Lung (tissue), 12 donors: ENCODE measurements around the gene FAM217A. TPM values are rescaled to one million over a fixed set of nuclear protein-coding genes. Genes with fewer than 3 reads are reported as not detected.

ENCODE experiments used
- ATAC-seq: fragments of 200-7000 bp; cut with Tn5 transposase; one replicate; pipeline ENCODE4 v1.9.1; 2020; ENCODE audit warnings: moderate number of reproducible peaks; ENCODE audit not compliant: insufficient read depth, low FRiP score
- DNase-seq, 3 donors: peaks; one replicate each; pipeline ENCODE4 v3.0.0-alpha.2; 2013 to 2017
- H3K27ac ChIP-seq, 2 donors: one replicate each; pipeline ENCODE4 v1.5.1; 2013; ENCODE audit warnings: mild to moderate bottlenecking in 2 of 2, moderate library complexity in 2 of 2, control low read depth in 1 of 2, inconsistent platforms in 1 of 2, low read depth in 1 of 2, low read length in 1 of 2
- H3K27me3 ChIP-seq, 3 donors: one replicate each; pipeline ENCODE4 v1.5.1; 2013; ENCODE audit warnings: low read length in 2 of 3; ENCODE audit not compliant: control insufficient read depth in 3 of 3, insufficient read depth in 3 of 3
- H3K36me3 ChIP-seq, 4 donors: one replicate each; pipeline ENCODE4 v1.5.1; 2013; ENCODE audit warnings: low read length in 4 of 4, mild to moderate bottlenecking in 1 of 4, moderate library complexity in 1 of 4; ENCODE audit not compliant: control insufficient read depth in 4 of 4, insufficient read depth in 4 of 4
- H3K4me1 ChIP-seq, 5 donors: one replicate each; pipeline ENCODE4 v1.5.1; 2013; ENCODE audit warnings: low read length in 5 of 5, mild to moderate bottlenecking in 2 of 5, moderate library complexity in 1 of 5; ENCODE audit not compliant: control insufficient read depth in 5 of 5, insufficient read depth in 5 of 5
- H3K4me3 ChIP-seq: one replicate; pipeline ENCODE4 v1.5.1; 2013; ENCODE audit warnings: mild to moderate bottlenecking, control low read depth, moderate library complexity
- H3K9ac ChIP-seq, 2 donors: one replicate each; pipeline ENCODE4 v1.5.1; 2013; ENCODE audit warnings: low read length in 2 of 2, control low read depth in 1 of 2; ENCODE audit not compliant: insufficient read depth in 1 of 2
- H3K9me3 ChIP-seq, 4 donors: one replicate each; pipeline ENCODE4 v1.5.1; 2013; ENCODE audit warnings: low read length in 3 of 4, mild to moderate bottlenecking in 1 of 4, moderate library complexity in 1 of 4; ENCODE audit not compliant: control insufficient read depth in 4 of 4, insufficient read depth in 3 of 4
- WGBS, 2 donors: extraction: QIAGEN DNeasy Blood & Tissue Kit; methylation state at CpG; one replicate each; pipeline ENCODE4 v1.1.7; 2013; 5-methylcytosine and 5-hydroxymethylcytosine counted together
- polyA plus RNA-seq, 2 donors: library from polyadenylated mRNA; stranded (reverse); fragments of 200-250 nt; gene quantifications; one replicate each; pipeline ENCODE4 v1.2.1, GENCODE V29; 2013
- total RNA-seq, 2 donors: library from RNA; depleted of rRNA in 1 of 2; stranded (reverse); fragments of >200 nt in 1 of 2; gene quantifications; one replicate each; pipeline ENCODE4 v1.2.1, GENCODE V29; 2014 to 2021
- TF ChIP-seq, protein P1 (sequence below): IDR thresholded peaks from 2 replicates; pipeline ENCODE4 v1.5.1; 2012; ENCODE audit warnings: mild to moderate bottlenecking; ENCODE audit errors: control extremely low read depth, extremely low read depth
- donor health status: control.
- donor health status: control.
- donor health status: Bipolar disorder and iron deficiency.
- donor health status: healthy.
- donor health status: DM: yes; HTN: yes; CAD: no.

The FAM217A gene
- total and polyA plus RNA-seq, 4 donors: not detected

DNA sequence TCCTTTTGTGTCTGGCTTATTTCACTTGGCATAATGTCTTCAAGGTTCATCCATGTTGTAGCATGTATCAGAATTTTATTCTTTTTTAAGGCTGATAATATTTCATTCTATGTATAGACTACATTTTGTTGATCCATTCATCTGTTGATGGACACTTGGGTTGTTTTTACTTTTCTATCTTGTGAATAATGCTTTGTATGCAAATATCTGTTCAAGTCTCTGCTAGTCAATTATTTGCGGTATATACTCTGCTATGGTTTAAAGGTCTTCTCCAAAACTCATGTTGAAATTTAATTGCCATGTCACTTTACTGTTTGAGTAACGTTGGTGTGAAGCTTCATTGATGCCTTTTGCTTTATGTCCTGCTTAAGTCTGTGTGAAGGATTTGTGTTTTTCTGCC lies 28.9 kb upstream of the FAM217A start:
- H3K36me3 ChIP-seq: no peaks in the 10 kb centered on the region
- H3K4me1 ChIP-seq: peaks cover 0 to 6% (median 0%) of the 10 kb centered on the region in 5 donors
- no peak overlapping the region for H3K4me3 ChIP-seq
- H3K9me3 ChIP-seq: peaks cover 0 to 6% (median 3%) of the 10 kb centered on the region in 4 donors
- H3K9ac ChIP-seq: no peak overlapping the region
- TF ChIP-seq, protein P1, sequence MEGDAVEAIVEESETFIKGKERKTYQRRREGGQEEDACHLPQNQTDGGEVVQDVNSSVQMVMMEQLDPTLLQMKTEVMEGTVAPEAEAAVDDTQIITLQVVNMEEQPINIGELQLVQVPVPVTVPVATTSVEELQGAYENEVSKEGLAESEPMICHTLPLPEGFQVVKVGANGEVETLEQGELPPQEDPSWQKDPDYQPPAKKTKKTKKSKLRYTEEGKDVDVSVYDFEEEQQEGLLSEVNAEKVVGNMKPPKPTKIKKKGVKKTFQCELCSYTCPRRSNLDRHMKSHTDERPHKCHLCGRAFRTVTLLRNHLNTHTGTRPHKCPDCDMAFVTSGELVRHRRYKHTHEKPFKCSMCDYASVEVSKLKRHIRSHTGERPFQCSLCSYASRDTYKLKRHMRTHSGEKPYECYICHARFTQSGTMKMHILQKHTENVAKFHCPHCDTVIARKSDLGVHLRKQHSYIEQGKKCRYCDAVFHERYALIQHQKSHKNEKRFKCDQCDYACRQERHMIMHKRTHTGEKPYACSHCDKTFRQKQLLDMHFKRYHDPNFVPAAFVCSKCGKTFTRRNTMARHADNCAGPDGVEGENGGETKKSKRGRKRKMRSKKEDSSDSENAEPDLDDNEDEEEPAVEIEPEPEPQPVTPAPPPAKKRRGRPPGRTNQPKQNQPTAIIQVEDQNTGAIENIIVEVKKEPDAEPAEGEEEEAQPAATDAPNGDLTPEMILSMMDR: no peak
- H3K27ac ChIP-seq: no peak overlapping the region
- 90 to 95% methylated on average over 2 of the region's 2 CpGs for WGBS, 2 donors
- ATAC-seq (no peak), DNase-seq (no peak)
- H3K27me3 ChIP-seq: peaks cover 0 to 2% (median 0%) of the 10 kb centered on the region in 3 donors

DNA sequence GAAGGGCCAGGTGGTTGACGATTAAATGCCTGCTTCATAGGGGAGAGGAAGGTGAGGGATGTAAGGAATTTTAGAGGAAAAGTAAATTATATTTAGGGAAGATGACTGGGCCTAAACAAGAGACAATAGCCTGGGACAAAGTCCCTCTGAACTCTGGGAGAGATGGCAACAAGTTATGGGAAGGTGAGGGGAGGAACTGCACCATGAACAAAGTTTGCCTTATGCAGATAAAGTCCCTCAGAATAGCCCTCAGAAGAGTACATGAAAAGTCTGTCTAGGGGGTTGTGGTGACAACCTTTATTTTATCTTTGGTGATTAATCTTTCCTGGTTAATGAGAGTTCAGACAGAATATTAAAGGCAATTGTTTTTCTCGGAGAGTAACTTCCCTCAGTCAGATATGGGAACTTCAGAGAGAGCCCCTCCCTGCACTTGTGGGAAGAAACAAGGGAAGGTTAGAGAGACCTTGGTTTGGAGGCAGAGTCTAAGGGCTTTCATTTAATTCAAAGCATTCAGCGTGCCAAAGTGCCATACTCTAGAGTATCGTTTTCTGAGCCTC lies 27.1 kb upstream of the FAM217A start:
- ATAC-seq (no peak), DNase-seq (no peak)
- TF ChIP-seq, protein P1: no peak
- H3K36me3 ChIP-seq: no peaks in the 10 kb centered on the region
- WGBS, 2 donors: 72 to 76% methylated on average over 4 of the region's 4 CpGs
- no peak overlapping the region for H3K27ac ChIP-seq
- H3K27me3 ChIP-seq: peaks cover 0 to 2% (median 0%) of the 10 kb centered on the region in 3 donors
- peaks cover 0 to 6% (median 0%) of the 10 kb centered on the region in 5 donors for H3K4me1 ChIP-seq
- no peak overlapping the region for H3K9ac ChIP-seq
- no peak overlapping the region for H3K4me3 ChIP-seq
- no peaks in the 10 kb centered on the region for H3K9me3 ChIP-seq

DNA sequence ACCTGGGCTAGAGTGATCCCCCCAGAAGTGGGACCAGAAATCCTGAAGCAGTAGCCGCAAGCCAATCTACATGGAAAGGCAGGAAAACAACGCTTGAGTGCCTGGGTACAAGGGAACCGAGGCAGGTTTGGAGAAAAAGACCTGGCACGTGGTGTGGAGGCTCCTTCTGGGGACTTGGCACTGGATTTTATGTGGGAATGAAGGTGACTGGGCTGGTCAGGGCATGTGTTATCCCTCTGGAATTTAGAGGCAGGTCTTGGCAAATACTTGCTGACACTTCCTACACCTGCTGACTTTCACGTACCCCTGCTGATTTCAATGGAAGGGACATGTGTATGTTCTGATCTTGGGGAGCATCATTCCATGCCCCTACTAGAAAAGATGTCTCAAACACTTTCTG lies 25.0 kb upstream of the FAM217A start:
- Histone ChIP-seq H3K36me3 (no peaks in the 10 kb centered on the region), H3K4me3 (no peak overlapping the region), H3K9ac (no peak overlapping the region), H3K27ac (no peak overlapping the region), H3K27me3 (peaks cover 0 to 2% (median 0%) of the 10 kb centered on the region in 3 donors), H3K9me3 (no peaks in the 10 kb centered on the region), H3K4me1 (peaks cover 0 to 3% (median 0%) of the 10 kb centered on the region in 5 donors)
- DNase-seq: no peak
- TF ChIP-seq, protein P1: no peak
- WGBS, 2 donors: 80 to 90% methylated on average over 5 of the region's 5 CpGs
- no peak for ATAC-seq
